Measurements from ENCODE around the gene EFHD2.

Gene EFHD2

GRCh38 chr1:15399710-15400109, 10.0 kb upstream of the EFHD2 start:
- DNase-seq (ENCODE audit: low read depth) = no peak
- no peak overlapping the region for H3K4me3 ChIP-seq (replicated peaks; ENCODE audit: low read depth, low read length)
- no peak for TF ChIP-seq CTCF (IDR thresholded peaks at IDR 0.05; ENCODE audit: low read length, missing control alignments)

- DNase-seq (ENCODE audit: low read depth) = no peak
- TF ChIP-seq CTCF (IDR thresholded peaks at IDR 0.05; ENCODE audit: low read length, missing control alignments) = no peak
- H3K4me3 ChIP-seq (replicated peaks; ENCODE audit: low read depth, low read length) = no peak overlapping the region
Measured at GRCh38 chr1:15400627-15401026, 9.1 kb upstream of the EFHD2 start.

- no peak overlapping the region for H3K4me3 ChIP-seq (replicated peaks; ENCODE audit: low read depth, low read length)
- no peak for TF ChIP-seq CTCF (IDR thresholded peaks at IDR 0.05; ENCODE audit: low read length, missing control alignments)
- DNase-seq (ENCODE audit: low read depth) = no peak
Measured at GRCh38 chr1:15401391-15402055, 8.2 kb upstream of the EFHD2 start.

- no peak for TF ChIP-seq CTCF (IDR thresholded peaks at IDR 0.05; ENCODE audit: low read length, missing control alignments)
- no peak for DNase-seq (ENCODE audit: low read depth)
- no peak overlapping the region for H3K4me3 ChIP-seq (replicated peaks; ENCODE audit: low read depth, low read length)
Measured at GRCh38 chr1:15402809-15403450, 6.8 kb upstream of the EFHD2 start.

GRCh38 chr1:15403962-15404580, 5.6 kb upstream of the EFHD2 start:
- DNase-seq (ENCODE audit: low read depth) = no peak
- no peak for TF ChIP-seq CTCF (IDR thresholded peaks at IDR 0.05; ENCODE audit: low read length, missing control alignments)
- no peak overlapping the region for H3K4me3 ChIP-seq (replicated peaks; ENCODE audit: low read depth, low read length)

GRCh38 chr1:15405106-15405850, 4.4 kb upstream of the EFHD2 start:
- TF ChIP-seq CTCF (IDR thresholded peaks at IDR 0.05; ENCODE audit: low read length, missing control alignments) = no peak
- H3K4me3 ChIP-seq (replicated peaks; ENCODE audit: low read depth, low read length) = no peak overlapping the region
- DNase-seq (ENCODE audit: low read depth) = no peak
